Suprapubic skin (tissue), 3 donors: ENCODE results near the gene SETBP1.

Experiments
- CTCF ChIP-seq, 2 donors: fragments of 200-600 bp in 1 of 2; fragments of 450-650 bp in 1 of 2; sonication (generic) in 1 of 2; IDR thresholded peaks; one replicate each; pipeline ENCODE4 v1.5.1; 2016 to 2019; ENCODE audit warnings: antibody characterized with exemption in 2 of 2, mild to moderate bottlenecking in 1 of 2, moderate library complexity in 1 of 2
- POLR2A ChIP-seq, 2 donors: fragments of 450-650 bp; IDR thresholded peaks; one replicate each; pipeline ENCODE4 v1.6.1; 2017; ENCODE audit warnings: antibody characterized with exemption in 2 of 2, mild to moderate bottlenecking in 2 of 2, moderate library complexity in 2 of 2

- no peak for TF ChIP-seq CTCF (IDR thresholded peaks at IDR 0.05)
- TF ChIP-seq POLR2A (IDR thresholded peaks at IDR 0.05), result no peak
Measured at GRCh38 chr18:44765456-44765855, 84.8 kb downstream of the SETBP1 start.
